ENCODE measurements around the gene S100A8. TPM values are rescaled to one million over a fixed set of nuclear protein-coding genes. Genes with fewer than 3 reads are reported as not detected.

Gene S100A8
- total RNA-seq, 1 experiment from 2014 or later: not detected

DNA sequence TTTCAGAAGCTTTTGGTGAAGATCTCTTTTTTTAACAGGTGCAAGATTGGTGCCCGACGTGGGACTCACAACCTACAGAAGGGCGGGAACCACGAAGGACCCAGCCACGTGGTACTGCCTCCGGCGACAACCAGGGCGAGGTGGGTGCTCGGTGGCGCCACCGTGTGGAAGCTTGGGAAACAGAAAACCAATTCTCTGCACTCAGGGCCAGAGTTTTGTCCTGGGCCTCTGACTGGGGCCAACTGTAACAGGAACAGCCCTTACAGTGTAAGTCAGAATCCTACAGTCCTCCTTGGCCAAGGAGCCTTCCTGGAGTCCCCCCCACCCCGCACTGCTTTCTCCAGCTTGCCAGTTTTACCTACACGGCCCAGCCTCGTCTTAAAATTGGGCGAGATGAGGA lies 13.9 kb upstream of the S100A8 start:
- Histone ChIP-seq H3K27me3 (replicated peaks; ENCODE audit: insufficient read depth, low read depth, low read length, poor library complexity) (peaks cover 40% of the 10 kb centered on the region), H3K9me3 (ENCODE audit: low read depth, low read length, poor library complexity, severe bottlenecking) (no peaks in the 10 kb centered on the region), H3K36me3 (ENCODE audit: insufficient read depth, low read length, poor library complexity, severe bottlenecking) (no peaks in the 10 kb centered on the region), H3K4me1 (ENCODE audit: insufficient read depth, low read length, poor library complexity, severe bottlenecking) (no peaks in the 10 kb centered on the region), H3K4me3 (ENCODE audit: low read depth, low read length, poor library complexity, severe bottlenecking) (no peak overlapping the region), H3K27ac (ENCODE audit: low read depth, low read length, poor library complexity, severe bottlenecking) (no peak overlapping the region)
- no TSS peak for BruUV-seq (replicated peaks)
- ChIA-PET POLR2A (ENCODE audit: low non-redundant PET) (no interaction called here), CTCF (no interaction called here)
- TF ChIP-seq, protein P1, sequence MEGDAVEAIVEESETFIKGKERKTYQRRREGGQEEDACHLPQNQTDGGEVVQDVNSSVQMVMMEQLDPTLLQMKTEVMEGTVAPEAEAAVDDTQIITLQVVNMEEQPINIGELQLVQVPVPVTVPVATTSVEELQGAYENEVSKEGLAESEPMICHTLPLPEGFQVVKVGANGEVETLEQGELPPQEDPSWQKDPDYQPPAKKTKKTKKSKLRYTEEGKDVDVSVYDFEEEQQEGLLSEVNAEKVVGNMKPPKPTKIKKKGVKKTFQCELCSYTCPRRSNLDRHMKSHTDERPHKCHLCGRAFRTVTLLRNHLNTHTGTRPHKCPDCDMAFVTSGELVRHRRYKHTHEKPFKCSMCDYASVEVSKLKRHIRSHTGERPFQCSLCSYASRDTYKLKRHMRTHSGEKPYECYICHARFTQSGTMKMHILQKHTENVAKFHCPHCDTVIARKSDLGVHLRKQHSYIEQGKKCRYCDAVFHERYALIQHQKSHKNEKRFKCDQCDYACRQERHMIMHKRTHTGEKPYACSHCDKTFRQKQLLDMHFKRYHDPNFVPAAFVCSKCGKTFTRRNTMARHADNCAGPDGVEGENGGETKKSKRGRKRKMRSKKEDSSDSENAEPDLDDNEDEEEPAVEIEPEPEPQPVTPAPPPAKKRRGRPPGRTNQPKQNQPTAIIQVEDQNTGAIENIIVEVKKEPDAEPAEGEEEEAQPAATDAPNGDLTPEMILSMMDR (conservative IDR thresholded peaks at IDR 0.05; ENCODE audit: low read depth, low read length): peak; percentile 62
- no peak for TF ChIP-seq EZH2 (IDR thresholded peaks at IDR 0.05; ENCODE audit: borderline replicate concordance, low read depth, low read length, poor library complexity, severe bottlenecking)
- DNase-seq (ENCODE audit: low spot score): peak; percentile 49
- intact Hi-C loops (cut with micrococcal nuclease; ENCODE audit: unreplicated experiment): loop anchor here (5.0 kb wide), 1 partner anchor 52 kb away; no protein-coding TSS in a partner anchor

DNA sequence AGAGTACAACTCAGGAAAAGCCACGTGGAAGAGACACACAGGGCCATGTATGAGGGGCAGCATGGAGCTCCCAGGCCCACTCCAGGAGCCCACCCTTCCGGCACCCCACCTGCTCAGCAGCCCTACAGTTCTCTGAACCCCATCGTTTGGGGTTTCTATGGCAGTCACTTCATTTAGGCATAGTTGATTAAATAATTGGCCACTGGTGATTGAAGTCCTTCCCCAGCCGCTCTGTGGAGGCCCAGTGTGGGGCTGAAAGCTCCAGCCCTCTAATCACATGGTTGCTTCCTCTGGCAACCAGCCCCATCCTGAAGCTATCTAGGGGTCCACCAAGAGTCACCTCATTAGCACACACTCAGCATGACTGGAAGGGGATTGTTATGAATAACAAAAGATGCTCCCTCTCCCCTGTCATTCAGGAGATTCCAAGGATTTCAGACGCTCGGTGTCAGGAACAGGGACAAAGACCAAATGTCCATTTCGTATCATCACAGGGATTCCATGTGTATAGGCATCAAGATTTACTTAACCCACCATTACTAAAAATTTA lies 13.3 kb upstream of the S100A8 start:
- Histone ChIP-seq H3K4me3 (ENCODE audit: low read depth, low read length, poor library complexity, severe bottlenecking) (no peak overlapping the region), H3K27me3 (replicated peaks; ENCODE audit: insufficient read depth, low read depth, low read length, poor library complexity) (peaks cover 46% of the 10 kb centered on the region), H3K27ac (ENCODE audit: low read depth, low read length, poor library complexity, severe bottlenecking) (no peak overlapping the region), H3K4me1 (ENCODE audit: insufficient read depth, low read length, poor library complexity, severe bottlenecking) (no peaks in the 10 kb centered on the region), H3K9me3 (ENCODE audit: low read depth, low read length, poor library complexity, severe bottlenecking) (no peaks in the 10 kb centered on the region), H3K36me3 (ENCODE audit: insufficient read depth, low read length, poor library complexity, severe bottlenecking) (no peaks in the 10 kb centered on the region)
- no peak for DNase-seq (ENCODE audit: low spot score)
- CTCF ChIA-PET: no interaction called here
- intact Hi-C loops (cut with micrococcal nuclease; ENCODE audit: unreplicated experiment): loop anchor here (5.0 kb wide), 1 partner anchor 52 kb away; no protein-coding TSS in a partner anchor
- POLR2A ChIA-PET (ENCODE audit: low non-redundant PET): interaction anchor here (0.6 kb wide), 1 partner anchor 43 kb away, joined by 7 read pairs; no protein-coding TSS in a partner anchor
- no peak for TF ChIP-seq EZH2 (IDR thresholded peaks at IDR 0.05; ENCODE audit: borderline replicate concordance, low read depth, low read length, poor library complexity, severe bottlenecking)
- TF ChIP-seq, protein P1 (conservative IDR thresholded peaks at IDR 0.05; ENCODE audit: low read depth, low read length): no peak
- BruUV-seq (replicated peaks): no TSS peak

DNA sequence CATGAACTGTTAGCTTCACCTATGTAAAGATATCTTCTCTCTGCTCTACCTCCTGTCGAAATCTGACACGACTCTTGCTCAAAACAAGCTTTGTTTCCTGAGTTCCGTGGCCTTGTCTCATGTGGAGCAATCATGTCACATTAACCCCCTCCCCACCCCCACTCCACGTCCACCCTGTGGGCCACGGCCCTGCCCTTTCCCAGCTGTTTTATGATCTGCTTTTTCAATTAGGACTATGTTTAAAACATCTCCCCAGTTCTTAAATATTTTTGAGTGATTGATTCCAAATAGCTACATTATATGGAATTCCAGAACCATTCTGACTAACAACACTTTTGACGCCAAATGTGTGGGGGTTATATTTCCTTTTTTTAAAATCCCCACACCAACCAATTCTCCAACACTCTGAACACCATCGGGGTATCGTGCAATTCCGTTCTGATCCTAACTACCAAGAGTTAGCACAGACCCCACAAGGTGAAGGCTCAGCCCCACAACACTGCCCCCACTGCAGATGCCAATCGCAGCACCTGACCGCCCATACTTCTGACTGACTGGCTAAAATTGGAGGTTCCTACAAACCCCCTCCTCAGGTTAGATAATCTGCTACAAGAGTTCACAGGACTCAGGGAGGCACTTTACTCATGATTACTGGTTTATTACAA lies 12.7 kb upstream of the S100A8 start:
- POLR2A ChIA-PET (ENCODE audit: low non-redundant PET): interaction anchor here (0.6 kb wide), 1 partner anchor 43 kb away, joined by 7 read pairs; no protein-coding TSS in a partner anchor
- Histone ChIP-seq H3K27ac (ENCODE audit: low read depth, low read length, poor library complexity, severe bottlenecking) (no peak overlapping the region), H3K27me3 (replicated peaks; ENCODE audit: insufficient read depth, low read depth, low read length, poor library complexity) (peaks cover 50% of the 10 kb centered on the region), H3K36me3 (ENCODE audit: insufficient read depth, low read length, poor library complexity, severe bottlenecking) (no peaks in the 10 kb centered on the region), H3K4me1 (ENCODE audit: insufficient read depth, low read length, poor library complexity, severe bottlenecking) (no peaks in the 10 kb centered on the region), H3K9me3 (ENCODE audit: low read depth, low read length, poor library complexity, severe bottlenecking) (no peaks in the 10 kb centered on the region), H3K4me3 (ENCODE audit: low read depth, low read length, poor library complexity, severe bottlenecking) (no peak overlapping the region)
- TF ChIP-seq, protein P1 (conservative IDR thresholded peaks at IDR 0.05; ENCODE audit: low read depth, low read length): no peak
- TF ChIP-seq EZH2 (IDR thresholded peaks at IDR 0.05; ENCODE audit: borderline replicate concordance, low read depth, low read length, poor library complexity, severe bottlenecking): no peak
- no peak for DNase-seq (ENCODE audit: low spot score)
- intact Hi-C loops (cut with micrococcal nuclease; ENCODE audit: unreplicated experiment): loop anchor here (5.0 kb wide), 1 partner anchor 51 kb away; no protein-coding TSS in a partner anchor
- BruUV-seq (replicated peaks): no TSS peak
- CTCF ChIA-PET: no interaction called here
